ENCODE results near the gene EP400. TPM values are rescaled to one million over a fixed set of nuclear protein-coding genes. Genes with fewer than 3 reads are reported as not detected.

Gene EP400
- total and polyA plus RNA-seq, 2 of the 8 experiments (the other 6 are each of a cell fraction or from before 2014, with no cell fraction given), result 13.1 to 69.7 TPM

DNA sequence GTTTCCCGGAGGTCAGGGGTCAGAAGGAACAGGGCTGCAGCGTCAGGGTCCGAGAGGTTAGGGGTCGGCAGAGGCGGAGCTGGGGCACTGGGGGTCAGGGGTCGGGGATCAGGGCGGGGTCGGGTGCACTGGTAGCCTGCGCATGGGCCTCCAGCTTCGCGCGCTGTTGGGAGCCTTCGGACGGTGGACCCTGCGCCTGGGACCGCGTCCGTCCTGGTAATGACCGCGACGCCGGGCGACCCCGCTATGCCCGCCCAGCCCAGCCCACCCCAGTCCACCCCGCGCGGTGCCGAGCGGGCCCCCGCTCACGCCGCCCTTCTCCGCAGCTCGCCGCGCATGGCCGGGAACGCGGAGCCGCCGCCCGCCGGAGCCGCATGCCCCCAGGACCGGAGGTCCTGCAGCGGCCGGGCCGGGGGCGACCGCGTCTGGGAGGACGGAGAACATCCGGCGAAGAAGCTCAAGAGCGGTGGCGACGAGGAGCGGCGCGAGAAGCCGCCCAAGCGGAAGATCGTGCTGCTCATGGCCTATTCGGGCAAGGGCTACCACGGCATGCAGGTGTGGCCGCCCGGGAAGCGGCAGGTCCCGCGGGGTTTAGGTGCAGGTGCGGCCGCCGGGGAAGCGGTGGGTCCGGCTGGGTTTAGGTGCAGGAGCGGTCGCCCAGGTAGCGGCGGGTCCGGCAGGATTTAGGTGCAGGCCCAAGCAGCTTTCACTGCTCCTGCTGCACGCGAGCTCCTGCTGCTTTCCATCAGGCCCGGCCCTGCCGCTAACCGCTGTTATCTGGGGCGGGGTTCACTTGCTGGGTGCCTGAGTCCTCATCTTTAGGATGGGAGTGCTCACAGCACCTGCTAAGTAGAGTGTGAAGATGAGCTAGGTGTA is 19.9 kb upstream of the EP400 start:
- H2AFZ ChIP-seq (ENCODE audit: low read length), result no peak overlapping the region
- H4K20me1 ChIP-seq (replicated peaks in 1 of 2; ENCODE audit: control insufficient read depth in 1 of 2, insufficient read depth in 2 of 2, low read length in 2 of 2), result peaks cover 3 to 12% of the 10 kb centered on the region in 2 experiments
- CTCF ChIA-PET (ENCODE audit: partially characterized antibody), result interaction anchor here (0.7 to 1.2 kb wide), 5 partner anchors 10 to 72 kb away, joined by 3 read pairs; no protein-coding TSS in a partner anchor
- peaks cover 21 to 41% (median 29%) of the 10 kb centered on the region in 4 experiments for H3K36me3 ChIP-seq (ENCODE audit: control insufficient read depth in 2 of 4, insufficient read depth in 4 of 4, low read length in 3 of 4)
- H2BK20ac ChIP-seq (ENCODE audit: low read length), result no peak overlapping the region
- peak overlapping the region; percentile 71; the same call in 1 of the 2 replicates for H2BK5ac ChIP-seq (ENCODE audit: low read depth, low read length)
- no peak for FAIRE-seq
- H3K56ac ChIP-seq (replicated peaks; ENCODE audit: insufficient read length, low read depth, low read length), result peak overlapping the region; percentile 5
- peak overlapping the region; percentile 91 to 99 for H3K4me2 ChIP-seq (ENCODE audit: insufficient read depth in 1 of 2, low read depth in 2 of 2, low read length in 2 of 2)
- H3K23me2 ChIP-seq (ENCODE audit: low read depth, low read length), result peaks cover 6% of the 10 kb centered on the region; the same call in 1 of the 2 replicates
- H3K9ac ChIP-seq (replicated peaks in 1 of 4; ENCODE audit: extremely low read depth in 1 of 4, low read depth in 3 of 4, low read length in 3 of 4), result peak overlapping the region; percentile 59 to 79 (median 74)
- POLR2A ChIA-PET (ENCODE audit: partially characterized antibody), result interaction anchor here (0.6 to 5.2 kb wide), 29 partner anchors 9 to 780 kb away, joined by 3 to 33 read pairs (median 5); partner anchors contain the start of gene EP400
- H3K18ac ChIP-seq (ENCODE audit: extremely low read depth, low read length), result peak overlapping the region; percentile 83
- no peak overlapping the region for H2AK5ac ChIP-seq (ENCODE audit: low read depth, low read length)
- peak overlapping the region; percentile 50 to 85 (median 74) for H3K4me3 ChIP-seq (ENCODE audit: extremely low read depth in 1 of 4, insufficient read depth in 2 of 4, low read depth in 3 of 4, low read length in 4 of 4)
- H3K27ac ChIP-seq (ENCODE audit: low read depth, low read length), result peak overlapping the region; percentile 16; the same call in 1 of the 2 replicates
- H3K23ac ChIP-seq (ENCODE audit: insufficient read length), result no peak overlapping the region
- no peak overlapping the region for H2BK15ac ChIP-seq (ENCODE audit: low read length)
- DNase-seq (ENCODE audit: low read depth in 1 of 2, low spot score in 2 of 2), result no peak
- peaks cover 8% of the 10 kb centered on the region for H3K79me1 ChIP-seq (ENCODE audit: low read depth, low read length)
- WGBS, 2 experiments (ENCODE audit: extremely low coverage in 1 of 2, insufficient coverage in 1 of 2, insufficient read length in 1 of 2, insufficient replicate concordance in 2 of 2, low coverage in 1 of 2, low lambda C conversion rate in 2 of 2, missing lambda C conversion rate in 1 of 2), result 2% methylated on average over 35 of the region's 87 CpGs; no CpG with 5 or more reads in 1 of the 2 experiments
- H3K4ac ChIP-seq (replicated peaks; ENCODE audit: insufficient read length, low read depth, low read length), result no peak overlapping the region
- no peak overlapping the region for H2BK120ac ChIP-seq (replicated peaks; ENCODE audit: low read depth, low read length)
- H4K91ac ChIP-seq (replicated peaks; ENCODE audit: insufficient read length, low read length), result peak overlapping the region; percentile 47
- H3K9me3 ChIP-seq (ENCODE audit: insufficient read depth in 2 of 2, low read depth in 1 of 2, low read length in 1 of 2), result no peaks in the 10 kb centered on the region; a peak in 1 of 4 replicates
- H4K5ac ChIP-seq (ENCODE audit: insufficient read length, low read depth, low read length), result no peak overlapping the region
- peak overlapping the region; percentile 98 for H4K8ac ChIP-seq (ENCODE audit: extremely low read depth, insufficient read depth, low read length)
- H3K14ac ChIP-seq (ENCODE audit: insufficient read length), result no peak overlapping the region
- H3K4me1 ChIP-seq (replicated peaks in 1 of 4; ENCODE audit: control insufficient read depth in 3 of 4, insufficient read depth in 4 of 4, low read length in 3 of 4), result peaks cover 0 to 7% (median 2%) of the 10 kb centered on the region in 4 experiments; a peak in 2 of 7 replicates
- peaks cover 0 to 16% of the 10 kb centered on the region in 2 experiments; a peak in 3 of 4 replicates for H3K79me2 ChIP-seq (ENCODE audit: control insufficient read depth in 1 of 2, insufficient read depth in 2 of 2, low read length in 2 of 2)
- H2BK12ac ChIP-seq (ENCODE audit: low read depth, low read length), result no peak overlapping the region
- no peaks in the 10 kb centered on the region for H3K27me3 ChIP-seq (replicated peaks in 1 of 4; ENCODE audit: control insufficient read depth in 3 of 4, extremely low read depth in 1 of 4, insufficient read depth in 3 of 4, low read length in 3 of 4)
- TF ChIP-seq GABPA (IDR thresholded peaks at IDR 0.05; ENCODE audit: borderline replicate concordance, insufficient read depth, low read length) (no peak), CBX5 (IDR thresholded peaks at IDR 0.05; ENCODE audit: low read depth, low read length) (no peak), TAF7 (optimal IDR thresholded peaks at IDR 0.05; ENCODE audit: borderline replicate concordance, low read depth, low read length) (peak; percentile 22), SIN3A (conservative IDR thresholded peaks at IDR 0.05 in 1 of 2, IDR thresholded peaks at IDR 0.05 in 1 of 2; ENCODE audit: low read depth in 1 of 2, low read length in 2 of 2) (peak in 1 of 2 experiments; percentile 10; a peak in 1 of 4 replicates), CBX8 (IDR thresholded peaks at IDR 0.05; ENCODE audit: borderline replicate concordance, low read depth, low read length) (no peak), ZNF274 (IDR thresholded peaks at IDR 0.05; ENCODE audit: borderline replicate concordance, extremely low read depth, low read length) (no peak), HDAC6 (IDR thresholded peaks at IDR 0.05; ENCODE audit: low read depth, low read length) (no peak), KDM4A (IDR thresholded peaks at IDR 0.05; ENCODE audit: low read depth, low read length, severe bottlenecking) (peak; percentile 27), TEAD4 (IDR thresholded peaks at IDR 0.05; ENCODE audit: low read depth, low read length) (no peak)
- TF ChIP-seq, protein P1, sequence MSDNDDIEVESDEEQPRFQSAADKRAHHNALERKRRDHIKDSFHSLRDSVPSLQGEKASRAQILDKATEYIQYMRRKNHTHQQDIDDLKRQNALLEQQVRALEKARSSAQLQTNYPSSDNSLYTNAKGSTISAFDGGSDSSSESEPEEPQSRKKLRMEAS (IDR thresholded peaks at IDR 0.05), result no peak

Measured in H1 (cell line).